ENCODE results near the gene CACNA1I.

CACNA1I gene

GRCh38 chr22:39681038-39681861, 110.7 kb downstream of the CACNA1I start:
- DNase-seq (ENCODE audit: low read depth): no peak
- H3K4me3 ChIP-seq (ENCODE audit: low read depth, low read length): no peak overlapping the region

DNA sequence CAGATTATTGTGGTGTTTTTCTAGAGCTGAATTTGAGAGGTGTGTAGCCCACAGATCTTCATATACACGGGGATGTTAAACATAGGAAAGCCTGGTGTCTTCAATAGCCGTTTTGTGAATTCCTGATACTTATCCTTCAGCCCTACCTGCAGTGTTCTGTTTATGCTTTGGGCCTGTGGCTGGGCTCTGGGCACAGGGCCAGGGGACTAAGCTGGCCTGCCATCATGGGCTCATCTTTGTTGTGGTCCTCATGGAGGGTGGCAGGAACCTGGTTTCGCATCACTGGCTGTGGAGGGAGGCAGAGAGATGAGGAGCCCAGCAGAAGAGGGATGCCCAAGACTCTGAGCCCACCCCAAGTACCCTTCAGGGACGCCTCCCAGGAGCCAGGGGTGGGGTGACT, 112.4 kb downstream of the CACNA1I start:
- H3K4me3 ChIP-seq (ENCODE audit: low read depth, low read length): no peak overlapping the region
- no peak for DNase-seq (ENCODE audit: low read depth)

DNA sequence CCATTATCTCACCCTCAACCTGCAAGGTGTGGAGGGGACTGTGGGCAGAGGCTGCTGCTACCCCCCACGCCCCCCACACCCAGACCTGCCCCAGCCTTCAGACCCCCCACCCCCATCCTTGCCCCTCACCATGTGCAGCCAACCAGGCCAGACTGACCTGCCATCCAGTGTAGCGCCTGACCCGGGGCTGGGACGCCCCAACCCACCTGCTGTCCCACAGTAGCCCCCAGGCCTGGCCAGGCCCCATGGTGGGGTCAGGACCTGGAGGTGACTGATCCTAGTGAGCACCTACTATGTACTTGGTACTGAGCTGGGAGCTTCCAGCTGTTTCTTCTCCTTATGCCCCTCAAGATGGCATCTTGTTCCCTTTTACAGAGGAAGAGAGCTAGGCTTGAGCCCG, 113.1 kb downstream of the CACNA1I start:
- no peak for DNase-seq (ENCODE audit: low read depth)
- no peak overlapping the region for H3K4me3 ChIP-seq (ENCODE audit: low read depth, low read length)

- H3K4me3 ChIP-seq (ENCODE audit: low read depth, low read length): no peak overlapping the region
- no peak for DNase-seq (ENCODE audit: low read depth)
Observed at GRCh38 chr22:39684702-39685281, 114.2 kb downstream of the CACNA1I start.

GRCh38 chr22:39685336-39686177, 115.0 kb downstream of the CACNA1I start:
- DNase-seq (ENCODE audit: low read depth): no peak
- no peak overlapping the region for H3K4me3 ChIP-seq (ENCODE audit: low read depth, low read length)

GRCh38 chr22:39686178-39686620, 115.6 kb downstream of the CACNA1I start:
- no peak for DNase-seq (ENCODE audit: low read depth)
- H3K4me3 ChIP-seq (ENCODE audit: low read depth, low read length): no peak overlapping the region

- DNase-seq (ENCODE audit: low read depth): no peak
- H3K4me3 ChIP-seq (ENCODE audit: low read depth, low read length): no peak overlapping the region
Observed at GRCh38 chr22:39686776-39687525, 116.4 kb downstream of the CACNA1I start.

- DNase-seq (ENCODE audit: low read depth): no peak
- H3K4me3 ChIP-seq (ENCODE audit: low read depth, low read length): no peak overlapping the region
Observed at GRCh38 chr22:39688186-39688785, 117.7 kb downstream of the CACNA1I start.

DNA sequence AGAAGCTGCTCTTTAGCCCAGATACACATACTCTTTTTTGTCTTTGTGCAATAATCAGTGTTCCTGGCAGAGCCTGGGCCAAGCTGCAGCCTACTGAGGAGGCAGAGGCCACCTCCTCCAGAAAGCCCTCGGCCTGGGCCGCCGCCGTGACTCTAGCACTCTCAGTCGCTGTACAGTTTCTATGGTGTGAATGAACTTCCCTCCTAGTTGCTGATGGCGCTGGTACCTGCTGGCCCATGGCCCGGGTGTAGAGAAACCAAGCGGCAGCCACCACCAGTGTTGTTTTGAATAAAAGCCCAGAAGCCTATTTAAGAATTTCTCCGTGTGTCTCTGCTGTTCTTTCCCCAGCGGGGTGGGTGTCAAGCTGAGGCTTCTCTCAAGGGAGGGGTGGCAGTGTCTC, 118.9 kb downstream of the CACNA1I start:
- no peak overlapping the region for H3K4me3 ChIP-seq (ENCODE audit: low read depth, low read length)
- DNase-seq (ENCODE audit: low read depth): no peak

DNA sequence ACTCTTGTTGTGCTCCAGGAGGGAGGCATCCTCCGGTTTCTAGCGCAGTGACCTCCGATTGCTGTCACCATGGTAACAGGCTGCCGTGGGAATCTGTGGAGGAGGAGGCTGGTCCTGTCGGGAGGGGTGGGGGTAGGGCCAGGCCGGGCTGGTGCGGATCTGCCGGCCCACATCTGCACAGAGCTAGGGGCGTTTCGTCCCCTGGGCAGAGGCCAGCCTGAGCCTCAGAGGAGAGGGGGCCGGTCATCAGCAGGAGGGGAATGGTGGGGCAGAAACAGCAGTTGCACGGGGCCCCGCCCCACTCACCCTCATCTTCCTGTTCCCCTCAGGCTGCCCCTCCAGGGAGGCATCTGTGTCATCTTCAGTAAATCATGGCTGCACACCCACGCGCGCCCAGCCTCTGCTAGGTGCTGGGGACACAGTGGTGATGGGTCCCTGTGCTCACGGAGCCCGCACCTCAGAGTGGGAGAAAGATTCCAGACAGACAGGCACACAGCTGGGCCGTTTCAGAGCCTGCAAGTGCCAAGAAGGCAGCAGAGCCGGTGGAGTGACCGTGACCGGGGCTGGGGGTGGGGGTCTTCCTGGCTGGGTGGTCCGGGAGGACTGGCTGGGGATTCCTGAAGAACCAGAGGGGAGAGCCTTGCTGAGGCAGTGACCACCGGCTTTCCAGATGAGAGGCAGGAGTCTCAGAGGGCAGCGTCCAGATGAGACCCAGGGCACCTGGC, 120.5 kb downstream of the CACNA1I start:
- no peak for DNase-seq (ENCODE audit: low read depth)
- H3K4me3 ChIP-seq (ENCODE audit: low read depth, low read length): no peak overlapping the region

- no peak overlapping the region for H3K4me3 ChIP-seq (ENCODE audit: low read depth, low read length)
- no peak for DNase-seq (ENCODE audit: low read depth)
Observed at GRCh38 chr22:39693943-39694500, 123.5 kb downstream of the CACNA1I start.

DNA sequence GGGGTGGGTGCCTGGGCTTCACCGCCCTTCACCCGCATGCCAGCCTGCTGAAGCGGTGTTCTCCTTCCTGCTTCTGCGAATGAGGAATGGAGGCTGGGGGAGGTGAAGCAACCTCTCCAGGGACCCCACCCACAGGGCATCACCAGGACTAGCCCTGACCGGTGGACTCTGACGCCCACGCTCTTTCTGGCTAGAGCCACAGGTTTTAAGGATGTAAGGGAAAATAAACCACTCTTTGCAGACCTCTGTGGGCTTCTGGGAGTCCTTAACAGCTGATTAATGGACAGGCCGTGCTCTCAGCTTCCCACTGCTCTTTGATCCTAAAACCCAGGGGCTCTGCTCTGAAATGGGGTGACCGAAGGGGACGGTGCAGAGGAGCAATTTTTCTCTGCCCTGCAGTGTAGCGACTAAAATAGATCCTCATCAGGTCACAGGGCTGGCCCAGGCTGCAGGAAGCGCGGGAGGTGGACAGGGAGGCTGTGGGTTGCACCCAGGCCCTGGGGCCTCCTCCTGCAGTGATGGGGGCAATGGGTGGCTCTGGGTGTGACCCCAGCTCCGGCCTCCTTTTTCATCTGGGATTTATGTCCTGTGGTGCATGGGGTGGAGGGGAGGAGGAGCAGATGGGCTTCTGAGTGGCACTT, 127.4 kb downstream of the CACNA1I start:
- no peak for DNase-seq (ENCODE audit: low read depth)
- no peak overlapping the region for H3K4me3 ChIP-seq (ENCODE audit: low read depth, low read length)

DNA sequence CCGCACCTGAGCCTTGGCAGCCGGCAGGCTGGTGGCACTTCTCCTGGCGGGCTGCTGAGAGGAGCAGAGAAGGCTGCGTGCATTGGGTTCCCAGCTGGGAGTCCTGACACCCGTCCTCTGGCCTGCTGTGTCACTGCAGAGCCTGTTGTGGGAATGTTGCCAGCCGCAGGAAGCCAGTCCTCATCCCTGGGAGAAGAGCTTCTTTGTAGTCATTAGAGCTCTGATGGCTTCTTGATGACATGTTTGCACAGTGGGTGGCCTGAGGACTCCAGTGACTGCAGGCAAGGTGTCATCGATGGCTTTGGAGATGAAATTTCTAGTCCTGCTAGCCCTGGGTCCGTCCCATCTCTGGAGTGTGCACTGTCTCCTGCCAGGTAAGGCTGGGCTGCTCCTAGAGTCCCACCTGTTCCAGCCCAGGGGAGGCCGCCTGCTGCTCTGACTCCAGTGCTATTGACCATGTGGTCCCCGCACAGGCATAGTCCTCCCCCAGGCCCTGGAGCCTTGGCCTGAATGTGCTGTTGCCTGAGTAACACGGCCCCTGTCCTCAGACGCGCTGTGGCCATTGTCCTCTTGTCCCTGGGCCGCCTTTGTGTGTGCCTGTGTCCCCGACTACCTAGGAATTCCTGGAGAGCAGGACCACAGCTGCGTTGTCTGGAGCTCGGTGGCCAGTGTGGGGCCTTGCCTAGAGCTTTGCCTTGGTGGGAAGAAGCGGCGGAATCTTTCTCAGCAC, 129.2 kb downstream of the CACNA1I start:
- no peak overlapping the region for H3K4me3 ChIP-seq (ENCODE audit: low read depth, low read length)
- no peak for DNase-seq (ENCODE audit: low read depth)

GRCh38 chr22:39700565-39700964, 130.0 kb downstream of the CACNA1I start:
- DNase-seq (ENCODE audit: low read depth): no peak
- no peak overlapping the region for H3K4me3 ChIP-seq (ENCODE audit: low read depth, low read length)

GRCh38 chr22:39703091-39703490, 132.5 kb downstream of the CACNA1I start:
- no peak overlapping the region for H3K4me3 ChIP-seq (ENCODE audit: low read depth, low read length)
- DNase-seq (ENCODE audit: low read depth): no peak

DNA sequence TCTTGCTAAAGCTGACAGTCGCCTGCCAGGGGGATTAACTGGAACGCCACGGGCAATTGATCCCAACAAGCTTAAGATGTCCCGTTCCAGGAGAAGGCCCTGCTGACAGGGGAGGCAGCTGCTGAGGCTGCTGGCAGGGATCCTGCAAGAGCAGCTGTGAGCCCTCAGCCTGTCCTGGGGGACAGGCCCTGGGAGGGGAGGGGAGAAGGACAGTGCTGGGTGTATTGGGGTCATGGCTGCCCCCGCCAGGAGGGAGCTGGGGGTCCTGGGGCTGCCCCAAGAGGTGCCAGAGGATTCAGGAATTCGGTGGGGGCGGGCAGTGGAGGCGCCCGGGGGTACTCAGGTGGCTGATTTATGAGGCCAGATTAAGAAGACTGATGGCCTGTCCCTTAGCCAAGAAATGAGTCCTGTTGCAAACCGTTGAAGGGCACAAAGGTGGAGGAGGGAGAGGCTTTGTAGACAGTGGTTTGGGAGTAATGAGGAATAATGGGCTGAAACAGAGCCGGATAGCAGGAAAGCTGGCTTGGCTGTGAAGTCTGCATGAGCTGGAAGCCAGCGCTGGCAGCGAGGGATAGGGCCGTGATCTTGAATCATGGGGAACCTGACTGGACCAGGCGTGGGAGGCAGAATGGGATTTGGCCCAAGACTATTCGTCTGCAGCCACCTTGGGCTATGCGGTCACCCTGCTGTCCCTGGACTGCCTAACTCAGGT, 133.5 kb downstream of the CACNA1I start:
- peak; percentile 8 for DNase-seq (ENCODE audit: low read depth)
- H3K4me3 ChIP-seq (ENCODE audit: low read depth, low read length): no peak overlapping the region

DNA sequence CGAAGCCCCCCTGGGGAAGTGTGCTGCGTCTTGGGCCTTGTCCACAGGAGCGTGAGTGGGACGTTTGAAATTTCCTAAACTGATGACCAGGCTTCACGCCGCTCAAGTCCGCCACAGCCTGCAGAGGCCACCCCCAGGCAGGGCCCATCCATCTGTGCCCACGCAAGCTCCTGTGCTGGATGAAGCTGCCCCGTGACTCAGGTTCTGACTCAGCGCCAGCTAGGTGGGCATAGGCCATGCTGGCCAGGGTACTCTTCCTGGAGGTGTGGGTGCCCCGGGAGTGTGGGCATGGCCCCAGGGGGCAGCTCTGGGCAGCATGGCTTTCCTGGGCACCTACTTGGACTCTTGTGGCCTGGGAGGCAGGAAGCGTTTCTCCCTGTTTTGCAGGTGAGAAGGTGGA, 134.8 kb downstream of the CACNA1I start:
- DNase-seq (ENCODE audit: low read depth): no peak
- no peak overlapping the region for H3K4me3 ChIP-seq (ENCODE audit: low read depth, low read length)
